HepG2 (cell line): Measurements from ENCODE around the gene IFT80.

Experiments used
- EZH2 ChIP-seq: conservative IDR thresholded peaks from 2 replicates; pipeline ENCODE4 v1.6.1; 2012; ENCODE audit warnings: mild to moderate bottlenecking, low read depth, low read length, moderate library complexity
- FOSL1 ChIP-seq: sonication (generic); formaldehyde crosslinking; IDR thresholded peaks from 2 replicates; pipeline ENCODE4 v1.9.0; 2021; ENCODE audit warnings: missing genetic modification reagents, borderline replicate concordance
- RAD21 ChIP-seq: fragments of 450-650 bp; formaldehyde crosslinking; IDR thresholded peaks from 2 replicates; pipeline ENCODE4 v1.5.0; 2020; ENCODE audit warnings: mild to moderate bottlenecking
- REST ChIP-seq, 2 experiments: IDR thresholded peaks; 2 replicates each; pipeline ENCODE4 v1.6.1; 2011 to 2012; ENCODE audit warnings: low read length in 2 of 2, borderline replicate concordance in 1 of 2, low read depth in 1 of 2, mild to moderate bottlenecking in 1 of 2, moderate library complexity in 1 of 2
- ZBTB33 ChIP-seq: sonication (generic); formaldehyde crosslinking; IDR thresholded peaks from 2 replicates; pipeline ENCODE4 v1.4.0; 2020; ENCODE audit warnings: missing genetic modification reagents
- ZFP41 ChIP-seq: sonication (generic); formaldehyde crosslinking; IDR thresholded peaks from 2 replicates; pipeline ENCODE4 v1.4.0; 2020; ENCODE audit warnings: mild to moderate bottlenecking, missing genetic modification reagents, borderline replicate concordance
- ZNF207 ChIP-seq: fragments of 450-650 bp; IDR thresholded peaks from 2 replicates; pipeline ENCODE4 v1.6.1; 2016; ENCODE audit warnings: antibody characterized with exemption, borderline replicate concordance
- TF ChIP-seq, protein P1 (sequence below): sonication (generic); formaldehyde crosslinking; IDR thresholded peaks from 2 replicates; pipeline ENCODE4 v1.4.0; 2020; ENCODE audit warnings: missing genetic modification reagents
- TF ChIP-seq, protein P2 (sequence below): sonication (generic); formaldehyde crosslinking; IDR thresholded peaks from 2 replicates; pipeline ENCODE4 v1.5.0; 2020; ENCODE audit warnings: mild to moderate bottlenecking, missing genetic modification reagents, moderate library complexity

DNA sequence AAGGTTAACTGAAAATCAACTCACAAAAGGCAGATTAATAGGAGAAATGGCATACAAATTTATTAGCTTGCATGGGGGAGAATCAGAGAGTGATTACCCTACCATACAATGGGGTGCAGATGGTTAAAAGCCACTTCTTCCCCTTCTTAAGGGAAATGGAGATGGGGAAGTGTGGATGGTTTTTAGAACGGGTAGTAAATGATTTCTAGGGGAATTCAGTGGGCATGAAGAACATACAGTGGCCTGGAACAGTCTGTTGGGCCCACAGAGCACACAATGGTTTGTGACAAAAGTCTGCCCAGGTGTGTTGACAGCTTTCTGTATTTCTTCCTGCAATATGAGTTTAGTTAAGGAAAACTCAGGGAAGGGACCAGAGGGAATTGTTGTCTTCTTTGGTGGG is 112.8 kb downstream of the IFT80 start:
- TF ChIP-seq, protein P1, sequence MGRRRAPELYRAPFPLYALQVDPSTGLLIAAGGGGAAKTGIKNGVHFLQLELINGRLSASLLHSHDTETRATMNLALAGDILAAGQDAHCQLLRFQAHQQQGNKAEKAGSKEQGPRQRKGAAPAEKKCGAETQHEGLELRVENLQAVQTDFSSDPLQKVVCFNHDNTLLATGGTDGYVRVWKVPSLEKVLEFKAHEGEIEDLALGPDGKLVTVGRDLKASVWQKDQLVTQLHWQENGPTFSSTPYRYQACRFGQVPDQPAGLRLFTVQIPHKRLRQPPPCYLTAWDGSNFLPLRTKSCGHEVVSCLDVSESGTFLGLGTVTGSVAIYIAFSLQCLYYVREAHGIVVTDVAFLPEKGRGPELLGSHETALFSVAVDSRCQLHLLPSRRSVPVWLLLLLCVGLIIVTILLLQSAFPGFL (CRISPR knock-in tag) = no peak
- TF ChIP-seq, protein P2, sequence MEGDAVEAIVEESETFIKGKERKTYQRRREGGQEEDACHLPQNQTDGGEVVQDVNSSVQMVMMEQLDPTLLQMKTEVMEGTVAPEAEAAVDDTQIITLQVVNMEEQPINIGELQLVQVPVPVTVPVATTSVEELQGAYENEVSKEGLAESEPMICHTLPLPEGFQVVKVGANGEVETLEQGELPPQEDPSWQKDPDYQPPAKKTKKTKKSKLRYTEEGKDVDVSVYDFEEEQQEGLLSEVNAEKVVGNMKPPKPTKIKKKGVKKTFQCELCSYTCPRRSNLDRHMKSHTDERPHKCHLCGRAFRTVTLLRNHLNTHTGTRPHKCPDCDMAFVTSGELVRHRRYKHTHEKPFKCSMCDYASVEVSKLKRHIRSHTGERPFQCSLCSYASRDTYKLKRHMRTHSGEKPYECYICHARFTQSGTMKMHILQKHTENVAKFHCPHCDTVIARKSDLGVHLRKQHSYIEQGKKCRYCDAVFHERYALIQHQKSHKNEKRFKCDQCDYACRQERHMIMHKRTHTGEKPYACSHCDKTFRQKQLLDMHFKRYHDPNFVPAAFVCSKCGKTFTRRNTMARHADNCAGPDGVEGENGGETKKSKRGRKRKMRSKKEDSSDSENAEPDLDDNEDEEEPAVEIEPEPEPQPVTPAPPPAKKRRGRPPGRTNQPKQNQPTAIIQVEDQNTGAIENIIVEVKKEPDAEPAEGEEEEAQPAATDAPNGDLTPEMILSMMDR = no peak
- TF ChIP-seq FOSL1 (CRISPR knock-in tag) = no peak
- no peak for TF ChIP-seq ZNF207
- no peak for TF ChIP-seq ZFP41 (CRISPR knock-in tag)
- TF ChIP-seq RAD21 (CRISPR knock-in tag) = no peak
- no peak for TF ChIP-seq EZH2
- TF ChIP-seq ZBTB33 (CRISPR knock-in tag) = no peak
- no peak for TF ChIP-seq REST (IDR thresholded peaks at IDR 0.05; ENCODE audit: borderline replicate concordance in 1 of 2, low read depth in 1 of 2, low read length in 2 of 2)
